ENCODE measurements around the gene CDADC1.
A peak's percentile ranks its signal among the peaks of the same experiment; 100 is the strongest.
"Not testable (repeated sequence)": the region's sequence is repeated elsewhere in the genome, so short reads cannot be mapped to it uniquely, and the experiment has no call there.

Gene CDADC1

DNA sequence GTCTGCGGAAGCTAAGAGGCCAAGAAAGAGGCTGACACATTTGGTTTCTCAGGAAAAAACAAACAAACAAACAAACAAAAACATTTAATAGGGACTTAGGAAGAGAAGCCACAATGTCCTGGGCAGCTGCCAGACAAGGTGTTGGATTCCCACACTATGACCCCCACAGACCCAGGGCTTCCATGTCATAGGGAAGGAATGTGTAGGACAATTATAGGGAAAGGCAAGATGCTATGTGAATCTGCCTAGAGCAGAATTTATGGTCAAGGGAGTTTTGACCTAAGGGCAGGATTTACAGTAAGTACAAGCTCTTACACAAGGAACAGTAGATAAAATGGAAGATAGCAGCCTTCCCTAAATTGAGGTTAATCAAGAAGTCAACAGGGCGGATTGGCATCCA lies 9.1 kb upstream of the CDADC1 start:
- no peak for DNase-seq (ENCODE audit: low read depth, low spot score)

DNA sequence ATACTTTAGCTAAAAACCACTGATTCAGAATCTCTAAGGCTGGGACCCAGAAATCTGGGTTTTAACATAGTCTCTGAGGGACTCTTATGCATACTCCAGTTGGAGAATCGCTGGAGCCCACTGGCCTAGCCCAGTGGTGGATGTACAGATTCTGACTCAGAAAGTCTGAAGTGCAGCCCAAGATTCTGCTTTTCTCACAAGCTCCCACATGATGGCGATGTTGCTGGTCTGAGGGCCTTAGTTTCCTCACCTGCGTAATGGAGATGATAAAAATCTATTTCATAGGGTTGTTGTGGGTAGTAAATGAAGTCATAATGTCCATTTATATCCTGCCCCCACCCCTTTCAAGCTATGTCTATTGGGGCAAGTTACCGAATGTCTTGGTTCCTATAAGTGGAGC lies 7.7 kb upstream of the CDADC1 start:
- peak; percentile 42 for DNase-seq (ENCODE audit: low read depth, low spot score)

DNA sequence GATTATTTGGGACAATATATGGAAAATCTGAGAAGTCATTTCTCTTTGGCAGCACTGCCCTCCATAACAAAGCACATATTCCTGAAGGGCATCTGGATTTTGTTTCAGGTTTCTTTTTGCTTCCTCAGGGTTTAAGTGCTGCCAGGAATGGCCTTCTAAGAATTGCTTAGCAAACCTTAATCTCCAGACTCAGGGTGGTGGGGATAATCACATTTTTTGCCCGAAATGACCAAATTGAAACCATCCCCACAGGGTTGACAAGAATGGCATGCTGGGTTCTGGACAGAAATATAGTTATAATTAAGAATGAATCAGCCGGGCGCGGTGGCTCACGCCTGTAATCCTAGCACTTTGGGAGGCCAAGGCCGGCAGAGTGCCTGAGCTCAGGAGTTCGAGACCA lies 6.4 kb upstream of the CDADC1 start:
- DNase-seq (ENCODE audit: low read depth, low spot score): no peak

DNA sequence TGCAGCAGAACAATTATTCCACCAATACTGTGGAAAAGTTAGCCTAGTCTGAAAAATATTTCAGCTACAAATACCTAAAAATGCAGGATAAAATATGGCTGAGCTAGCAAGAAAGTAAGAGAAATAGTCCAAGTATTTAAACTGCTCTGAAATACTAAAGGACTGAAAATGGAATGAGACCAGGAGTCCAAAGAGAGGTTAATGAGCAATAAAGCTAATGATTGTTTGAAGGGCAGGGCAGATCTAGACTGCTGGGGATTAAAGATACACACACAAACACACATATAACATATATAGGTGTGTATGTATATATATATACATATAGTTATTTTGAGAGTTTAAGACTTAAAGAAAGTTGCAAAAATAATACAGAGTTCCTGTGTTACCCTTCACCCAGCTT lies 2.6 kb upstream of the CDADC1 start:
- no peak for DNase-seq (ENCODE audit: low read depth, low spot score)

DNA sequence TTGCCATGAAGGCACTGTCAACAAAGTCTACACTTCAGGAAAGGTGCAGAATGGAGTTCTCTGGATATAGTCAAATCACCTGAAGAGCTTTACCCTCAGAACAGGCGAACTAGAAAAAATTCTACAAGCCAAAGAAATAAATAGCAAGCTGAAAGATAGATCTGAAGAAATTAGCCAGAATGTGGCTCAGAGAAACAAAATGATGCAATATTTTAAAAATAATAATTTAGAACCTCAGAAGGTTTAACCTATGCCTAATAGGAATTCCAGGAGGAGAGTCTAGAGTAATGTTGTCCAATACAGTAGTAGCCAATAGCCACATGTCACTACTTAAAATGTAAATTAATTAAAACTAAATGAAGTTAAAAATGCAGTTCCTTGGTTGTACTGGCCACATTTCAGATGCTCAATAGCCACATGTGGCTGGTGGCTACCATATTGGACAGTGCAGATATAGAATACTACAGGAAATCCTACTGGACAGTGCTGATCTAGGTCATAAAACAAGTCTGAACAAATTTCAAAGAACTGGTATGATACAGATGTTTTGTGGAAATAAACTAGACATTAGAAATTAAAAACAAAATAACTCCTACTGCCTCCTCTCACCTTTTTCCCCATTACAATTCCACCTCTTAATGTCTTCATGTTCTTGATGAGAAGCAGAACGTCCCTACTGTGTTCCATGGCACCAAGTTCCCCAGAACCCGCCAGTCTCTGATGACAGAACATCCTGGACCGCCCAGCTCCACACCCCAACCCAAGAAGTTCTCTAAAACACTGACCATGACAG lies 679 bp upstream of the CDADC1 start:
- no peak for DNase-seq (ENCODE audit: low read depth, low spot score)

- no peak for DNase-seq (ENCODE audit: low read depth, low spot score)
Measured at GRCh38 chr13:49248622-49249002, 887 bp downstream of the CDADC1 start.

DNA sequence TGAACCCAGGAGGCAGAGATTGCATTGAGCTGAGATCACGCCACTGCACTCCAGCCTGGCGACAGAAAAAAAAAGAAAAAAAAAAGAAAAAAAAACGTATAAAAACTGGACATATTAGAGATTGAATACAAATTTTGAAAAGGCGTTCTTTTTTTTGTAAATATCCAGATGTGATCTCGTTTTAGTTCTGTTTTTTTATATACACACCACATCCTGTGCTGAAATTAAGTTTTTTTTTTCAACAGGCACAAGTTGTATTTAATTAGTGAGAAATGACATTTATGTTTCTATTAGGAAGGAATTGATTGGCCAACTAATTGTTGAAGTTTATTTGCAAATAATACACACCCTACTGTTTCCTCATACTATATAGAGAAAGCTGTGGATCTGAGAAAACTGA lies 3.6 kb downstream of the CDADC1 start:
- no peak for DNase-seq (ENCODE audit: low read depth, low spot score)

GRCh38 chr13:49253310-49253709 lies 5.6 kb downstream of the CDADC1 start:
- DNase-seq (ENCODE audit: low read depth, low spot score): no peak

GRCh38 chr13:49254007-49254406 lies 6.3 kb downstream of the CDADC1 start:
- DNase-seq (ENCODE audit: low read depth, low spot score): no peak

GRCh38 chr13:49256841-49257240 lies 9.1 kb downstream of the CDADC1 start:
- DNase-seq (ENCODE audit: low read depth, low spot score): peak; percentile 11

- DNase-seq (ENCODE audit: low read depth, low spot score): no peak
Measured at GRCh38 chr13:49258089-49258796, 10.5 kb downstream of the CDADC1 start.

DNA sequence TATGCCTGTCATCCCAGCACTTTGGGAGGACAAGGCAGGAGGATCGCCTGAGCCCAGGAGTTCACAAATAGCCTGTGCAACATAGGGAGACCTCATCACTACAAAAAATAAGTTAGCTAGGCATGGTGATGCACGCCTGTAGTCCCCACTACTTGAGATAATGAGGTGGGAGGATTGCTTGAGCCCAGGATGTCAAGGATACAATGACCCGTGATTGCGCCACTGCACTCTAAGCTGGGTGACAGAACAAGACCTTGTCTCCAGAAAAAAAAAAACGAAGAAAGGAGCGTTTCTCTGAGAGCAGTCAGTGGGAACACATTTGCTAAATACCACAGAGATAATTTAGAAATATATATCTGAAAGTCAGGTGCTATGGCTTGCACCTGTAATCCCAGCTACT lies 11.9 kb downstream of the CDADC1 start:
- no peak for DNase-seq (ENCODE audit: low read depth, low spot score)

- no peak for DNase-seq (ENCODE audit: low read depth, low spot score)
Measured at GRCh38 chr13:49262634-49263033, 14.9 kb downstream of the CDADC1 start.

GRCh38 chr13:49265822-49266221 lies 18.1 kb downstream of the CDADC1 start:
- DNase-seq (ENCODE audit: low read depth, low spot score): peak; percentile 52

DNA sequence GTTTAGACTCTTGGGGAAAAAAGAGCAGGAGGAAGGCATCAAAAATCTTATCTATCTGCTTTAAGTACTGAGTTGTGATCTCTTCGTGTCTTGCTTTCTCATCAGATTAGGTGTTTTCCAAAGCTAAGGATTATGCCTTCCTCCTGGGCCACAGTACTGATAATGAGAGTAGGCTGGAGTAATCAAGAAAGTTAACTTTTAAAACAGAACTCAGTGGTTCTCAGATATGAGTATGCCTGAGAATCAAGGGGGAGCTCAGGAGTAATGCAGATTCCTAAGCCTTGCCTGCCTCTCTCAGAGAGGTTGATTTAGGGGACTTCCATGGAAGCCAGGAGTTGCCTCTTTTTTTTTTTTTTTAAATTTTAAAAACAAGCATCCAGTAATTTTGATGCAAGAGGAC lies 23.5 kb downstream of the CDADC1 start:
- no peak for DNase-seq (ENCODE audit: low read depth, low spot score)

- DNase-seq (ENCODE audit: low read depth, low spot score): no peak
Measured at GRCh38 chr13:49272296-49272695, 24.6 kb downstream of the CDADC1 start.

GRCh38 chr13:49278211-49278610 lies 30.5 kb downstream of the CDADC1 start:
- DNase-seq (ENCODE audit: low read depth, low spot score): no peak

GRCh38 chr13:49279112-49279511 lies 31.4 kb downstream of the CDADC1 start:
- DNase-seq (ENCODE audit: low read depth, low spot score): no peak

GRCh38 chr13:49279885-49280284 lies 32.2 kb downstream of the CDADC1 start:
- no peak for DNase-seq (ENCODE audit: low read depth, low spot score)

DNA sequence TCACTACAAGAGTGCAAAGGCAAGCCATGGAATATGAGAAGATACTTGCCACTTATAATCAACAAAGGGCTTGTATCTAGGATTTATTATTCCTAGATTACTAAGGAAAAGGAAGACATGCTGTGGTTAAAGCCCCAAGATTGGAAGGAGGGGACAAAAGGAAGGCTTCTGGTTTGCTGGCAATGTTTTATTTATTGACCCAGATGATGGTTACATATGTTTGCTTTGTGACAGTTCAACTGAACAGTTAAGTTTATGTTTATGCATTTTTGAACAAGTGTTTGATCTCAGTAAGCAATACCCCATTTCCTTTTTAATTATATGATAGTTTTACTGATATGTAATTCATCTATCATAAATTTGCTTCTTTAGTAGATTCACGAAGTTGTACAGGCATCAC lies 40.3 kb downstream of the CDADC1 start:
- no peak for DNase-seq (ENCODE audit: low read depth, low spot score)

DNA sequence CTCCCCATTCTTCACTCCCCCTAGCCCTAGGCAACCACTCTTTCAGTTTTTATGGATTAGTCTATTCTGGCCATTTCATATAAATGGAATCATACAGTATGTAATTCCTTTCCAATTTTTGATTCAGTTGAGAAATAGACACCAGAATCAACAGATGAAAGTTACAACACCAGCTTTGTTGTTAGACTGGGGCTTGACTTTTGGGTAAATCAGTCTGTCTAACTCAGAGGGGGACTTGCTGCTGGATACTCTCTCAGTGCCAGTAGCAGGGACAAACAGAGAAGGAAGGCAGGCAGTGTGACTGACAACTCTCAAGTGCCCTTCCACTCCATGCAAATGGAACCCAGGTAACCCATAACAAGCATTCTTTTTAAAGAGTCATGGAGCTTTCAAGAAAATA lies 40.7 kb downstream of the CDADC1 start:
- DNase-seq (ENCODE audit: low read depth, low spot score): no peak

- peak; percentile 95 for DNase-seq (ENCODE audit: low read depth, low spot score)
Measured at GRCh38 chr13:49292742-49293486, 45.2 kb downstream of the CDADC1 start.

DNA sequence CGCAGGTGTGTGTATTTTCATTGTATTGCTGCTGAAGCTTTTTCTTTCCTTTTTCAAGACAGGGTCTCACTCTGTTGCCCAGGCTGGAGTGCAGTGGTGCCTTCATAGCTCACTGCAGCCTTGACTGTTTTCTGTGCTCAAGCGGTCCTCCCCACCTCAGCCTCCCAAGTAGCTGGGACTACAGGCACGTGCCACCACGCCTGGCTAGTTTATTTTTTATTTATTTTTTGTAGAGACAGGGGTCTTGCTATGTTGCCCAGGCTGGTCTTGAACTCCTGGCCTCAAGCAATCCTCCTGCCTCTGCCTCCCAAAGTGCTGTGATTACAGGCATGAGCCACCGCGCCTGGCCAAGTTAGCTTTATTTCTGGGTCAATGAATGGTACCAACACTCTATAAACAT lies 47.0 kb downstream of the CDADC1 start:
- DNase-seq (ENCODE audit: low read depth, low spot score): not testable (repeated sequence)

All from astrocyte of the hippocampus (primary cell).